Kidney epithelial cell (primary cell): Measurements from ENCODE around the gene GRID1. TPM values are rescaled to one million over a fixed set of nuclear protein-coding genes. Genes with fewer than 3 reads are reported as not detected.

Experiments used
- DNase-seq: peaks from one replicate; pipeline ENCODE4 v3.0.0-alpha.2; 2010; ENCODE audit warnings: low read depth
- H3K27me3 ChIP-seq: 2 replicates; pipeline ENCODE4 v1.6.0; 2011; ENCODE audit warnings: low read length; ENCODE audit not compliant: control insufficient read depth, insufficient read depth
- H3K36me3 ChIP-seq: 2 replicates; pipeline ENCODE4 v1.5.1; 2011; ENCODE audit warnings: low read length; ENCODE audit not compliant: control insufficient read depth, insufficient read depth
- H3K4me3 ChIP-seq: 2 replicates; pipeline ENCODE4 v1.5.1; 2011; ENCODE audit warnings: low read depth, mild to moderate bottlenecking, control low read depth, low read length
- total RNA-seq: library from RNA; depleted of rRNA; stranded (reverse); fragments of >200 nt; gene quantifications from 2 replicates; pipeline ENCODE4 v1.2.3, GENCODE V29; 2015
- TF ChIP-seq, protein P1 (sequence below): IDR thresholded peaks from 2 replicates; pipeline ENCODE4 v1.5.1; 2011; ENCODE audit warnings: mild to moderate bottlenecking, moderate library complexity, low read length, control low read depth, inconsistent platforms; ENCODE audit not compliant: insufficient read depth, poor library complexity, severe bottlenecking

The GRID1 gene
- total RNA-seq, 1 donor from 2014 or later, result 0.33 TPM

- DNase-seq, result no peak
- TF ChIP-seq, protein P1, sequence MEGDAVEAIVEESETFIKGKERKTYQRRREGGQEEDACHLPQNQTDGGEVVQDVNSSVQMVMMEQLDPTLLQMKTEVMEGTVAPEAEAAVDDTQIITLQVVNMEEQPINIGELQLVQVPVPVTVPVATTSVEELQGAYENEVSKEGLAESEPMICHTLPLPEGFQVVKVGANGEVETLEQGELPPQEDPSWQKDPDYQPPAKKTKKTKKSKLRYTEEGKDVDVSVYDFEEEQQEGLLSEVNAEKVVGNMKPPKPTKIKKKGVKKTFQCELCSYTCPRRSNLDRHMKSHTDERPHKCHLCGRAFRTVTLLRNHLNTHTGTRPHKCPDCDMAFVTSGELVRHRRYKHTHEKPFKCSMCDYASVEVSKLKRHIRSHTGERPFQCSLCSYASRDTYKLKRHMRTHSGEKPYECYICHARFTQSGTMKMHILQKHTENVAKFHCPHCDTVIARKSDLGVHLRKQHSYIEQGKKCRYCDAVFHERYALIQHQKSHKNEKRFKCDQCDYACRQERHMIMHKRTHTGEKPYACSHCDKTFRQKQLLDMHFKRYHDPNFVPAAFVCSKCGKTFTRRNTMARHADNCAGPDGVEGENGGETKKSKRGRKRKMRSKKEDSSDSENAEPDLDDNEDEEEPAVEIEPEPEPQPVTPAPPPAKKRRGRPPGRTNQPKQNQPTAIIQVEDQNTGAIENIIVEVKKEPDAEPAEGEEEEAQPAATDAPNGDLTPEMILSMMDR, result no peak
- Histone ChIP-seq H3K36me3 (no peaks in the 10 kb centered on the region), H3K27me3 (no peaks in the 10 kb centered on the region), H3K4me3 (no peak overlapping the region)
Observed at GRCh38 chr10:86310291-86310690, 56.3 kb downstream of the GRID1 start.

GRCh38 chr10:86308056-86308455 is 58.5 kb downstream of the GRID1 start:
- TF ChIP-seq, protein P1, result no peak
- no peak for DNase-seq
- no peak overlapping the region for H3K4me3 ChIP-seq
- H3K36me3 ChIP-seq, result no peaks in the 10 kb centered on the region
- no peaks in the 10 kb centered on the region for H3K27me3 ChIP-seq

GRCh38 chr10:86306628-86307278 is 59.8 kb downstream of the GRID1 start:
- no peak overlapping the region for H3K4me3 ChIP-seq
- H3K27me3 ChIP-seq, result no peaks in the 10 kb centered on the region
- no peak for DNase-seq
- TF ChIP-seq, protein P1, result no peak
- H3K36me3 ChIP-seq, result no peaks in the 10 kb centered on the region

GRCh38 chr10:86305521-86305920 is 61.1 kb downstream of the GRID1 start:
- Histone ChIP-seq H3K36me3 (no peaks in the 10 kb centered on the region), H3K27me3 (no peaks in the 10 kb centered on the region), H3K4me3 (no peak overlapping the region)
- no peak for DNase-seq
- TF ChIP-seq, protein P1, result no peak

- no peaks in the 10 kb centered on the region for H3K36me3 ChIP-seq
- no peak for DNase-seq
- TF ChIP-seq, protein P1, result no peak
- H3K4me3 ChIP-seq, result no peak overlapping the region
- no peaks in the 10 kb centered on the region for H3K27me3 ChIP-seq
Observed at GRCh38 chr10:86304436-86304835, 62.2 kb downstream of the GRID1 start.

DNA sequence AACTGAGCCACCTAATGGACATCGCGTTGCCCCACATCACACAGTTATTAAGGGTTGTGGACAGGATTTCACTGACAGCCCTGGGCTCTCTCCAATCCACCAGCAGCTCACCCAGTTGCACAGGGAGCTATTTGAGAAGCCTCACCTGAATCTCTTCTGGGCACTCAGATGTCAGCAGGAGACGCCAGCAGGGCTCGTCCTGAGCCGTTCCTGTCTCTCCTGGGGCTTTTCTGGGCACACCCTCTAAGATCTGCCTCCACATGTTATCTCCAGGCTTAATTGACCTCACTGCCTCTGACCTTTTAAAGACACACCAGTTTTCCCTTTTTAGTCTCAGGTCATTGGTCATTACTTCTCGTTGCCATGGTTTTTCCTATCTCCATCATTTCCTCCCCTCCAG is 63.0 kb downstream of the GRID1 start:
- Histone ChIP-seq H3K36me3 (no peaks in the 10 kb centered on the region), H3K4me3 (no peak overlapping the region), H3K27me3 (no peaks in the 10 kb centered on the region)
- TF ChIP-seq, protein P1, result no peak
- DNase-seq, result no peak
